ENCODE data around the gene PCDHB11.
"Not testable (repeated sequence)": the region's sequence is repeated elsewhere in the genome, so short reads cannot be mapped to it uniquely, and the experiment has no call there.

PCDHB11 gene

DNA sequence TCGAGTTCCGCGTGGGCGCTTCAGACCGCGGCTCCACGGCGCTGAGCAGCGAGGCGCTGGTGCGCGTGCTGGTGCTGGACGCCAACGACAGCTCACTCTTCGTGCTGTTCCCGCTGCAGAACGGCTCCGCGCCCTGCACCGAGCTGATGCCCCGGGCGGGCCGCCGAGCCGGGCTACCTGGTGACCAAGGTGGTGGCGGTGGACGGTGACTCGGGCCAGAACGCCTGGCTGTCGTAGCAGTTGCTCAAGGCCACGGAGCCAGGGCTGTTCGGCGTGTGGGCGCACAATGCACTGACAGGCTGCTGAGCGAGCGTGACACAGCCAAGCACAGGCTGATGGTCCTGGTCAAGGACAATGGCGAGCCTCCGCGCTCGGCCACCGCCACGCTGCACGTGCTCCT is 42.1 kb downstream of the PCDHB11 start:
- DNase-seq (ENCODE audit: low spot score), result no peak

DNA sequence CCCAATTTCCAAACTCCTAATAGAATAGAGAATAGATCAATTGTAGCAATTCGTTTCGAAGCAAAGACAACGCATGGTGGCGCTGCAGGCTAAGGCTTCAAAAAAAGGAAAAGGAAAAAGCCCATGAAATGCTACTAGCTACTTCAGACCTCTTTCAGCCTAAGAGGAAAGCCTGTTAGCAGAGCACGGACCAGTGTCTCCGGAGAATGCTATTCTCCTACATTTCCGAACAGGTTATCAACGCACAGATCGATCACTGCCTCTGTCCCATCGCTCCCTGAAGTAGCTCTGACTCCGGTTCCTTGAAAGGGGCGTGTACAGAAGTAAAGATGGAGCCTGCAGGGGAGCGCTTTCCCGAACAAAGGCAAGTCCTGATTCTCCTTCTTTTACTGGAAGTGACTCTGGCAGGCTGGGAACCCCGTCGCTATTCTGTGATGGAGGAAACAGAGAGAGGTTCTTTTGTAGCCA is 45.9 kb downstream of the PCDHB11 start, which contains the start of gene PCDHB15:
PCDHB15 (plus strand) TSS at position 146 of the 468 bp plus-strand sequence; CDS start at position 330, 184 bp downstream.
- peak; percentile 2 for DNase-seq (ENCODE audit: low spot score)

DNA sequence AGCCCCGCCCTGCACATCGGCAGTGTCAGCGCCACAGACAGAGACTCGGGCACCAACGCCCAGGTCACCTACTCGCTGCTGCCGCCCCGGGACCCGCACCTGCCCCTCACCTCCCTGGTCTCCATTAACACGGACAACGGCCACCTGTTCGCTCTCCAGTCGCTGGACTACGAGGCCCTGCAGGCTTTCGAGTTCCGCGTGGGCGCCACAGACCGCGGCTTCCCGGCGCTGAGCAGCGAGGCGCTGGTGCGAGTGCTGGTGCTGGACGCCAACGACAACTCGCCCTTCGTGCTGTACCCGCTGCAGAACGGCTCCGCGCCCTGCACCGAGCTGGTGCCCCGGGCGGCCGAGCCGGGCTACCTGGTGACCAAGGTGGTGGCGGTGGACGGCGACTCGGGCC is 47.5 kb downstream of the PCDHB11 start:
- DNase-seq (ENCODE audit: low spot score), result not testable (repeated sequence)

DNA sequence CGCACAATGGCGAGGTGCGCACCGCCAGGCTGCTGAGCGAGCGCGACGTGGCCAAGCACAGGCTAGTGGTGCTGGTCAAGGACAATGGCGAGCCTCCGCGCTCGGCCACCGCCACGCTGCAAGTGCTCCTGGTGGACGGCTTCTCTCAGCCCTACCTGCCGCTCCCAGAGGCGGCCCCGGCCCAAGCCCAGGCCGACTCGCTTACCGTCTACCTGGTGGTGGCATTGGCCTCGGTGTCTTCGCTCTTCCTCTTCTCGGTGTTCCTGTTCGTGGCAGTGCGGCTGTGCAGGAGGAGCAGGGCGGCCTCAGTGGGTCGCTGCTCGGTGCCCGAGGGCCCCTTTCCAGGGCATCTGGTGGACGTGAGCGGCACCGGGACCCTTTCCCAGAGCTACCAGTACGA is 48.0 kb downstream of the PCDHB11 start:
- not testable (repeated sequence) for DNase-seq (ENCODE audit: low spot score)

DNA sequence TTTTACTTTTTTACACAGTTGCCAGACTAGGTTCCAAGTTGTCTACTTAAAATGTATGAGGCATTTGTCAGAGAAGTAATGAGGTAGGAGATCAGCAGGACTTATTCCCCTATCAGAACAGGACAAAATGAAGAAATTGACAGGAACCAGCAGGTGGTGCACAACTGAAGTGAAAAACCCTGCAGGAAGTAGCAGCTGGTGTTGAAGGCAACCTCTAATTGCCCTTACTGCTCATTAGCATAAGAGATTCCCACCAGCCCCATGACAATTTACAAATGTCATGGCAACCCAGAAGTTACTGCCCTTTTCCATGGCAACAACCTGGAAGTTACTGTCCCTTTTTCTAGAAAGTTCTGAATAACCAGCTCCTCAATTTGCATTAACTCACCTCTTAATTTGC is 51.1 kb downstream of the PCDHB11 start:
- DNase-seq (ENCODE audit: low spot score), result no peak
